IMR-90 (cell line): ENCODE results near the gene MAP1LC3B. TPM values are rescaled to one million over a fixed set of nuclear protein-coding genes. Genes with fewer than 3 reads are reported as not detected.

Experiments used
- ATAC-seq: fragments of 200-7000 bp; cut with Tn5 transposase; 2 replicates; pipeline ENCODE4 v1.9.1; 2020; ENCODE audit warnings: low read depth, mild to moderate bottlenecking, moderate library complexity
- BruUV-seq: library from RNA; stranded (reverse); fragments of 400-500 nt; replicated peaks from 2 replicates; lab custom pipeline; 2021; lab: Mats Ljungman, UMichigan
- CTCF ChIA-PET: fragments of 300-600 bp; formaldehyde crosslinking; extraction: SDS; loops from one replicate; lab custom pipeline; 2021; ENCODE audit warnings: antibody characterized with exemption; lab: Yijun Ruan, JAX
- POLR2A ChIA-PET: fragments of 300-600 bp; sonication (Branson Sonifier 250); formaldehyde crosslinking; loops from one replicate; lab custom pipeline; 2022; ENCODE audit warnings: antibody characterized with exemption; ENCODE audit not compliant: unreplicated experiment; lab: Charles Lee
- DNase-seq: peaks from one replicate; pipeline ENCODE4 v3.0.0; 2013
- H2AFZ ChIP-seq: replicated peaks from 2 replicates; pipeline ENCODE3; 2013; ENCODE audit warnings: low read length, mild to moderate bottlenecking; ENCODE audit not compliant: poor library complexity
- H2AK5ac ChIP-seq: 2 replicates; pipeline ENCODE4 v1.6.1; 2013; ENCODE audit warnings: low read depth, low read length, inconsistent platforms
- H2AK9ac ChIP-seq: replicated peaks from 2 replicates; pipeline ENCODE3; 2013; ENCODE audit warnings: mild to moderate bottlenecking, low read depth, low read length, moderate library complexity; ENCODE audit not compliant: poor library complexity
- H2BK120ac ChIP-seq: 2 replicates; pipeline ENCODE4 v1.6.1; 2013; ENCODE audit warnings: low read depth, low read length, inconsistent platforms
- H2BK15ac ChIP-seq: 3 replicates; pipeline ENCODE4 v1.6.1; 2013; ENCODE audit warnings: low read depth, low read length, inconsistent platforms
- H2BK20ac ChIP-seq: 2 replicates; pipeline ENCODE4 v1.6.1; 2013; ENCODE audit warnings: low read depth, mild to moderate bottlenecking, inconsistent platforms, low read length, moderate library complexity
- H2BK5ac ChIP-seq: 2 replicates; pipeline ENCODE4 v1.6.1; 2013; ENCODE audit warnings: mild to moderate bottlenecking, low read depth, low read length, inconsistent platforms; ENCODE audit not compliant: poor library complexity, severe bottlenecking
- H3K14ac ChIP-seq: replicated peaks from 2 replicates; pipeline ENCODE4 v1.6.1; 2013; ENCODE audit warnings: low read depth, low read length, inconsistent platforms
- H3K18ac ChIP-seq: 2 replicates; pipeline ENCODE4 v1.6.1; 2013; ENCODE audit warnings: low read depth, low read length, control low read depth
- H3K23ac ChIP-seq: 2 replicates; pipeline ENCODE4 v1.6.1; 2013; ENCODE audit warnings: low read depth, low read length, inconsistent platforms
- H3K27ac ChIP-seq: 2 replicates; pipeline ENCODE4 v1.5.1; 2013; ENCODE audit warnings: mild to moderate bottlenecking, control low read depth, low read length; ENCODE audit not compliant: insufficient read depth
- H3K27me3 ChIP-seq: 2 replicates; pipeline ENCODE4 v1.6.1; 2013; ENCODE audit warnings: low read length; ENCODE audit not compliant: control insufficient read depth, insufficient read depth
- H3K36me3 ChIP-seq: 2 replicates; pipeline ENCODE4 v1.6.1; 2013; ENCODE audit warnings: low read length, mixed read lengths; ENCODE audit not compliant: control insufficient read depth, insufficient read depth
- H3K4ac ChIP-seq: 2 replicates; pipeline ENCODE4 v1.6.1; 2013; ENCODE audit warnings: low read depth, low read length, inconsistent platforms
- H3K4me1 ChIP-seq: 2 replicates; pipeline ENCODE4 v1.6.1; 2013; ENCODE audit warnings: low read length, mixed read lengths; ENCODE audit not compliant: control insufficient read depth, insufficient read depth
- H3K4me2 ChIP-seq: 2 replicates; pipeline ENCODE4 v1.6.1; 2013; ENCODE audit warnings: low read depth, mild to moderate bottlenecking, control low read depth, low read length, moderate library complexity
- H3K4me3 ChIP-seq: 2 replicates; pipeline ENCODE4 v1.5.1; 2013; ENCODE audit warnings: low read depth, mild to moderate bottlenecking, control low read depth, low read length, moderate library complexity; ENCODE audit not compliant: insufficient read depth
- H3K56ac ChIP-seq: 2 replicates; pipeline ENCODE4 v1.6.1; 2013; ENCODE audit warnings: low read length, inconsistent platforms; ENCODE audit not compliant: insufficient read depth; ENCODE audit errors: extremely low read depth
- H3K79me1 ChIP-seq, 2 experiments: 2 replicates each; pipeline ENCODE4 v1.6.1; 2013; ENCODE audit warnings: low read length in 2 of 2, inconsistent platforms in 1 of 2, low read depth in 1 of 2
- H3K9ac ChIP-seq: 2 replicates; pipeline ENCODE4 v1.6.1; 2013; ENCODE audit warnings: low read depth, low read length, control low read depth
- H3K9me1 ChIP-seq: 2 replicates; pipeline ENCODE4 v1.6.1; 2013; ENCODE audit warnings: low read length, inconsistent platforms; ENCODE audit not compliant: insufficient read depth
- H3K9me3 ChIP-seq: 2 replicates; pipeline ENCODE4 v1.6.1; 2013; ENCODE audit warnings: low read length; ENCODE audit not compliant: control insufficient read depth, insufficient read depth
- H4K20me1 ChIP-seq: 2 replicates; pipeline ENCODE4 v1.6.1; 2013; ENCODE audit warnings: low read length, inconsistent platforms; ENCODE audit not compliant: insufficient read depth
- H4K5ac ChIP-seq: 2 replicates; pipeline ENCODE4 v1.6.1; 2013; ENCODE audit warnings: mild to moderate bottlenecking, low read depth, low read length, control low read depth
- H4K8ac ChIP-seq, 2 experiments: 2 replicates each; pipeline ENCODE4 v1.6.1; 2013; ENCODE audit warnings: low read depth in 2 of 2, low read length in 2 of 2, control low read depth in 1 of 2, inconsistent platforms in 1 of 2
- H4K91ac ChIP-seq: 2 replicates; pipeline ENCODE4 v1.6.1; 2013; ENCODE audit warnings: low read depth, low read length, inconsistent platforms; ENCODE audit not compliant: insufficient read depth
- BHLHE40 ChIP-seq: fragments of 150-350 bp; IDR thresholded peaks from 2 replicates; pipeline ENCODE4 v1.6.1; 2016; ENCODE audit warnings: mild to moderate bottlenecking, low read depth, low read length
- POLR2A ChIP-seq: IDR thresholded peaks from 2 replicates; pipeline ENCODE4 v1.6.1; 2012; ENCODE audit warnings: mild to moderate bottlenecking, low read depth, low read length
- WGBS, 2 experiments: methylation state at CpG; one replicate each; pipeline versions ENCODE4 v1.1.5 to v1.1.7; 2013; ENCODE audit warnings: missing lambda C conversion rate in 2 of 2; ENCODE audit not compliant: insufficient read length in 1 of 2; ENCODE audit errors: extremely low coverage in 2 of 2; 5-methylcytosine and 5-hydroxymethylcytosine counted together
- dilution Hi-C: fragments of 300-500 bp; cut with HindIII; formaldehyde crosslinking; loops from one replicate; pipeline ENCODE4 v1.14.3; 2018; ENCODE audit warnings: low sequenced_read_pairs; ENCODE audit not compliant: unreplicated experiment
- in situ Hi-C: fragments of 300-500 bp; cut with MboI; formaldehyde crosslinking; loops from 3 replicates; pipeline ENCODE4 v1.14.3; 2019; ENCODE audit warnings: low sequenced_read_pairs, inconsistent platforms, mixed read lengths
- intact Hi-C: fragments of 100-400 bp; cut with micrococcal nuclease; formaldehyde crosslinking; loops from 2 replicates; pipeline ENCODE4 v1.10.0; 2022
- polyA plus RNA-seq, 3 experiments: library from polyadenylated mRNA; depleted of rRNA; stranded (reverse); fragments of >200 nt; gene quantifications; 2 replicates each; pipeline ENCODE4 v1.2.3, GENCODE V29; 2012; ENCODE audit warnings: low replicate concordance in 1 of 3
- total RNA-seq: library from RNA; depleted of rRNA; stranded (reverse); fragments of >200 nt; gene quantifications from 2 replicates; pipeline ENCODE4 v1.2.3, GENCODE V29; 2012

The MAP1LC3B gene
- total and polyA plus RNA-seq, 2 of the 4 experiments (the other 2 are of a cell fraction), result 23.5 to 57.7 TPM

- TF ChIP-seq POLR2A, result no peak
Observed at GRCh38 chr16:87344165-87344930, 47.8 kb upstream of the MAP1LC3B start (continued).

- H3K79me1 ChIP-seq, result peaks cover 3 to 31% of the 10 kb centered on the region in 2 experiments; a peak in 3 of 4 replicates
- no peak overlapping the region for H2BK15ac ChIP-seq
- H3K9me3 ChIP-seq, result no peaks in the 10 kb centered on the region
- H3K14ac ChIP-seq, result no peak overlapping the region
- H3K9ac ChIP-seq, result no peak overlapping the region
- no peak overlapping the region for H4K91ac ChIP-seq
- no peak overlapping the region for H2AK5ac ChIP-seq
- no peak overlapping the region for H3K27ac ChIP-seq
- no peaks in the 10 kb centered on the region for H3K27me3 ChIP-seq
- POLR2A ChIA-PET, result no interaction called here
- H3K4me2 ChIP-seq, result no peak overlapping the region
- no peak overlapping the region for H2BK5ac ChIP-seq
- peak overlapping the region in 1 of 2 experiments; percentile 60; a peak in 1 of 4 replicates for H4K8ac ChIP-seq
- in situ Hi-C loops, result no loop called here
- CTCF ChIA-PET, result no interaction called here
- no peak for TF ChIP-seq BHLHE40
- H3K4me3 ChIP-seq, result no peak overlapping the region
- no peak overlapping the region for H4K5ac ChIP-seq
- H3K18ac ChIP-seq, result no peak overlapping the region
- H2BK20ac ChIP-seq, result no peak overlapping the region
- no peak overlapping the region for H3K4ac ChIP-seq
- no TSS peak for BruUV-seq
- H4K20me1 ChIP-seq, result peaks cover 15% of the 10 kb centered on the region
- intact Hi-C loops, result no loop called here
- H3K56ac ChIP-seq, result no peak overlapping the region
- peaks cover 38% of the 10 kb centered on the region for H3K36me3 ChIP-seq
- H3K4me1 ChIP-seq, result no peaks in the 10 kb centered on the region
- peaks cover 10% of the 10 kb centered on the region; the same call in 1 of the 2 replicates for H3K9me1 ChIP-seq
- ATAC-seq, result no peak
- H2AK9ac ChIP-seq, result no peak overlapping the region
- H2BK120ac ChIP-seq, result no peak overlapping the region
- DNase-seq, result no peak
- H3K23ac ChIP-seq, result no peak overlapping the region
- WGBS, 2 experiments, result 100% methylated on average over 2 of the region's 17 CpGs; no CpG with 5 or more reads in 1 of the 2 experiments
- dilution Hi-C loops, result no loop called here
- no peak overlapping the region for H2AFZ ChIP-seq
Observed at GRCh38 chr16:87344931-87345631, 47.1 kb upstream of the MAP1LC3B start.
